ENCODE data around the gene ZNF248.
A peak's percentile ranks its signal among the peaks of the same experiment; 100 is the strongest.
"Not testable (repeated sequence)": the region's sequence is repeated elsewhere in the genome, so short reads cannot be mapped to it uniquely, and the experiment has no call there.

Gene ZNF248

DNA sequence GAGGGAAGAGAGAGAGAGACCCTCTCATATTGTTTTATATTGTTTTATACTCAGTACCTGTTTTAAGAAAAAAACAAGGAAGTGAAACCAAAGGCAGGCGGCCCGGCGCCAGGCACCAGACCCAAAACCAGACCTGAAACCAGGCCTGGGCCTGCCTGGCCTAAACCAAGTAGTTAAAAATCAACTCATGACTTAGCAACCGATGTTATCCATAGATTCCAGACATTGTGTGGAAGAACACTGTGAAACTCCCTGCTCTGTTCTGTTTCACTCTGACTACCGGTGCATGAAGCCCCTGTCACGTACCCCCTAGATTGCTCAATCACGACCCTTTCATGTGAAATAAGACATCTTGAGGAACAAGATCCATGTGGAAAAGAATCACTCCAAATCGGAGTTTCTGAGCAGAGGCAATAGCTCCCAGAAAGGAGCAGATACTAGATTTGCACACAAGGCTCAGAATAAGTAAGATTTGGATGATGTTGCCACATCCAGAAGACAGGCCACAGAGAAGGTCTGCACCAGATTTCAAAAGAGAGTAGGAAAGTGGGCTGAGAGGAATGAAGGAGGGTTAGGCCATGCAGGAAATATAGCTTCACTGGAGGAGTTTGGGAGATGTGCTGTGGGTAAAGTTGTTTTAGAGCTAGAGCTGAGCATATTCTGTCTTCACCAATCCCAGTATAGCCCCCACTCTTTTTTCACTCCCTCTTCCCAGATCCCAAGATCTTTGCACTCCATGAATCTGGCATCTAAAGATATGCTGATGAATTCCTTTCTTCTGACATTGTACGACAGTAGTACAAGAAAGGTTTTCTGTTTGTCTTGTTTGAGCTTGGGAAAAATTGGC is 8.8 kb upstream of the ZNF248 start:
- H3K27ac ChIP-seq (ENCODE audit: low read depth, low read length) = no peak overlapping the region
- no peak overlapping the region for H3K4me3 ChIP-seq (ENCODE audit: low read depth, low read length)
- peaks cover 89% of the 10 kb centered on the region for H3K9me3 ChIP-seq (ENCODE audit: control insufficient read depth, insufficient read depth, low read length)
- H3K4me1 ChIP-seq (ENCODE audit: control insufficient read depth, insufficient read depth, low read length) = no peaks in the 10 kb centered on the region
- no peaks in the 10 kb centered on the region for H3K27me3 ChIP-seq (ENCODE audit: control insufficient read depth, insufficient read depth, low read length)
- H3K36me3 ChIP-seq (ENCODE audit: control insufficient read depth, insufficient read depth, low read length) = no peaks in the 10 kb centered on the region
- H3K9ac ChIP-seq (ENCODE audit: low read depth, low read length) = no peak overlapping the region

DNA sequence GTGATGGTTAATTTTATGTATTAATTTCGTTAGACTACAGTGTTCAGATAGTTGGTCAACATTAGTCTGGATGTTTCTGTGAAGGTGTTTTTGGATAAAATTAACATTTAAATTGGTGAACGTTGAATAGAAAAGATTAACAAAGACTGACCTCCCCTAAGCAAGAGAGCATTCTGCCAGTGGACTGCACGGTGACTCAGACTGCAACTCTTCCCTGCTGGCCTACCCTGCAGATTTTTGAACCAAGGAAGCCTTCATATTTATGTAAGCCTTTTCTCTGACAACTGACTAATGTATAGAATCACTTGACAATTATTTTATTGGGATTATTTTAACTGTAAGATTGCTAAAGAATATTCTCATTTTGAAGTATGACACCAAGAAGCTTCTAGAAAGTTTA is 7.9 kb upstream of the ZNF248 start:
- Histone ChIP-seq H3K4me1 (ENCODE audit: control insufficient read depth, insufficient read depth, low read length) (no peaks in the 10 kb centered on the region), H3K27ac (ENCODE audit: low read depth, low read length) (no peak overlapping the region), H3K9ac (ENCODE audit: low read depth, low read length) (no peak overlapping the region), H3K9me3 (ENCODE audit: control insufficient read depth, insufficient read depth, low read length) (peaks cover 92% of the 10 kb centered on the region), H3K36me3 (ENCODE audit: control insufficient read depth, insufficient read depth, low read length) (no peaks in the 10 kb centered on the region), H3K27me3 (ENCODE audit: control insufficient read depth, insufficient read depth, low read length) (no peaks in the 10 kb centered on the region), H3K4me3 (ENCODE audit: low read depth, low read length) (no peak overlapping the region)

DNA sequence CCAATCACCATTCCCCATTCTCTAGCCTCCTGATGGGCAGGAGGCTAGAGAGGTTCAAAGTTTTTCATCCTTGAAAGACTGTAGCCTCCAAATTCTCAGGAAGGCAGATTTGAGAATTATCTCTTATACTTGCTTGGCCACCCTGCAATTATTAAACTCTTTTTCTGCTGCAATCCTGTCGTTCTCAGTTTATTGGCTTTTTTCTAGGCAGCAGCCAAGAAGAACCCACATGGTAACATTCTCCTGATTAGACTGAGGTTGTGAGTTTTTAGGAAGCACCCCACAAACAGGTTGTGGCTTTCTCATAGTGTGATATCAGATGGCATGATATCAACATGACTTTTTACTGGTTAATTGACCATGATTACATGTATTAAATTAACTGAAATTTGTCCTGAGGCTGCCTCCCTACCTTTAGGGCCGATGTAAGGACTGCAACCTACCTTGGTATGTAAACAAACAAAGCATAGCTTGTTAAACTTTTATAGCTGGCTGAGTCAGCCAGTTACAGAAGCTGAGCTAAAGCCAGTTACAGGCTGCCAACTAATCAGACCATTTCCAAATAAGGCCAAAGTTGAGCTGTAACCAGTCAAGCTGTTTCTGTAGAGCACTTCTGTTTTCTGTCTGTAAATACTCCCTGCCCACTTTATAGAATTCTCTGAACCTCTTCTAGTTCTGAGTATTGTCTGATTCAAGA is 3.2 kb upstream of the ZNF248 start:
- no peak overlapping the region for H3K4me3 ChIP-seq (ENCODE audit: low read depth, low read length)
- H3K9ac ChIP-seq (ENCODE audit: low read depth, low read length) = no peak overlapping the region
- H3K36me3 ChIP-seq (ENCODE audit: control insufficient read depth, insufficient read depth, low read length) = no peaks in the 10 kb centered on the region
- no peaks in the 10 kb centered on the region for H3K27me3 ChIP-seq (ENCODE audit: control insufficient read depth, insufficient read depth, low read length)
- H3K4me1 ChIP-seq (ENCODE audit: control insufficient read depth, insufficient read depth, low read length) = no peaks in the 10 kb centered on the region
- no peak overlapping the region for H3K27ac ChIP-seq (ENCODE audit: low read depth, low read length)
- peaks cover 88% of the 10 kb centered on the region for H3K9me3 ChIP-seq (ENCODE audit: control insufficient read depth, insufficient read depth, low read length)

DNA sequence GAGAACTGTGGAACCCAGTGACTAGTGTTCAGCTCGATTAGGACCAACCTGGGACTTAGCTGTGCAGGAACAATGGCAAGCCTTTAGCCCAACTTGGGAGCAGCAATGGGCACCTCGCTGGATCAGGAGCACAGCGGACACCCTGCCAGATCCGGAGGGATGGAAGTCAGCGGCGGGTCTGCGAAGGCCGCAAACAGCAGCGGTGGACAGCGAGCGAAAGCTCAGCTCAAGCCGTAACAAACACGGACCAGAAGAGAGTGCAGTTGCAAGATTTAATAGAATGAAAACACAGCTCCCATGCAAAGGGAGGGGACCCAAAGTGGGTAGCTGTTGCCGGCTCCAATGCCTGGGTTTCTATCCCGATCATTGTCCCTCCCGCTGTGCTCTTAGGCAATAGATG is 1.9 kb upstream of the ZNF248 start:
- not testable (repeated sequence) for H3K4me3 ChIP-seq (ENCODE audit: low read depth, low read length); H3K36me3 ChIP-seq (ENCODE audit: control insufficient read depth, insufficient read depth, low read length); H3K9ac ChIP-seq (ENCODE audit: low read depth, low read length); H3K27me3 ChIP-seq (ENCODE audit: control insufficient read depth, insufficient read depth, low read length); H3K27ac ChIP-seq (ENCODE audit: low read depth, low read length); H3K4me1 ChIP-seq (ENCODE audit: control insufficient read depth, insufficient read depth, low read length)
- peaks cover 93% of the 10 kb centered on the region for H3K9me3 ChIP-seq (ENCODE audit: control insufficient read depth, insufficient read depth, low read length)

DNA sequence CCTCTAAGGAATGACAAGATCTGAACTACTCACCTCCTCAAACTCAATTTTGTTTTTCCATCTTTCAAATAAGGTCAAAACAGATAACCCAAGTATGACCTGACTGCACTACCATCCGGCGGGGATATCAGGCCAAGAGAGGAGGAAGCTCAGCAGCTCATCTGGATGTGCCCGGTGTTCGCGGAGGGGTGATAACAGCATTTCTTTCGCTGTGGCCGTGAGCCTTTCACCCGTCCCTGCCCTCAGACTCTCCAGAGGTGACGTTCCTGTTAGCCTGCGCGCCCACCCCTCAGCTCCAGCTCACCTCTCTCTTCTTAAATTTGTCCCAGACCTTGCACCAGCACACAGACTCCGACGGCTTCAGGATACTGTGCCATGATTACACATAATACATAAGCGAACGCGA is 526 bp downstream of the ZNF248 start:
- Histone ChIP-seq H3K4me3 (ENCODE audit: low read depth, low read length) (peak overlapping the region; percentile 60), H3K9ac (ENCODE audit: low read depth, low read length) (no peak overlapping the region), H3K27me3 (ENCODE audit: control insufficient read depth, insufficient read depth, low read length) (no peaks in the 10 kb centered on the region), H3K27ac (ENCODE audit: low read depth, low read length) (no peak overlapping the region), H3K36me3 (ENCODE audit: control insufficient read depth, insufficient read depth, low read length) (no peaks in the 10 kb centered on the region), H3K9me3 (ENCODE audit: control insufficient read depth, insufficient read depth, low read length) (peaks cover 87% of the 10 kb centered on the region), H3K4me1 (ENCODE audit: control insufficient read depth, insufficient read depth, low read length) (no peaks in the 10 kb centered on the region)

DNA sequence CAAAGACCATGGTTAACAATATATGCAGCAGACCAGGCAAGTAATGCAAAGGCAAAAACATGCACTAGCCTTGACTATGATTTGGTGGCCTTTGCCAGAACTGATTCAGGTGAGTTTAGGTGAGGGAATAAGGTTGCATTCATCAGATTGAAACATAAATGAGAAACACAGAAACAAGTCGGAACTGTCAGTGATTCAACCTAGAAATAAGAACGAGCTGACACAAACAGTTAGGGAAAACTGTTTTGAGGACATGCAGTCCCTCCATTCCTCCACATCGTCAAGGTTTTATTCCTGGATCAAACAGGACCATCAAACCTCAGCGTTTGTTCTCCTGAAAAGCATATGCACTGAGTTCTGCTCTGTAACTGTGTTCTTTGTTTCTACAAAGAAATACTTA is 1.8 kb downstream of the ZNF248 start:
- no peaks in the 10 kb centered on the region for H3K4me1 ChIP-seq (ENCODE audit: control insufficient read depth, insufficient read depth, low read length)
- H3K27ac ChIP-seq (ENCODE audit: low read depth, low read length) = no peak overlapping the region
- H3K9ac ChIP-seq (ENCODE audit: low read depth, low read length) = no peak overlapping the region
- no peak overlapping the region for H3K4me3 ChIP-seq (ENCODE audit: low read depth, low read length)
- H3K27me3 ChIP-seq (ENCODE audit: control insufficient read depth, insufficient read depth, low read length) = no peaks in the 10 kb centered on the region
- H3K9me3 ChIP-seq (ENCODE audit: control insufficient read depth, insufficient read depth, low read length) = peaks cover 86% of the 10 kb centered on the region
- H3K36me3 ChIP-seq (ENCODE audit: control insufficient read depth, insufficient read depth, low read length) = no peaks in the 10 kb centered on the region

DNA sequence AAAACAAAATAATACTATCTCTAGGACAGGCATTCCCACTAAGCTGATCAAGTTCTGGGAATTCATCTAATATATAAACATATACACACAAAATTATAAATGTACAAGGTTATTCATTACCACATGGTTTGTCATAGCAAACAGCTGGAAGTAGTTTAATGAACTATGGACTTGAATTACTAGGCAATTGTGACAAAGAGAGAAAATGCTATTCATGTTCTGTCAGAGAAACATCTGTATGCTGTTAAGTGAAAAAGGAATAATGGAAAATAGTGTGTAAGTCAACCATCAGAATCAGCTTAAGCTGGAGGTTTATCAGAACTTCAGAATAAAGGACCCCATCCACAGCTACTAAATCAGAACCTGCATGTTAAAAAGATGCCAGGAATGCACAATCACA is 2.8 kb downstream of the ZNF248 start:
- Histone ChIP-seq H3K9ac (ENCODE audit: low read depth, low read length) (no peak overlapping the region), H3K9me3 (ENCODE audit: control insufficient read depth, insufficient read depth, low read length) (peaks cover 85% of the 10 kb centered on the region), H3K27ac (ENCODE audit: low read depth, low read length) (no peak overlapping the region), H3K36me3 (ENCODE audit: control insufficient read depth, insufficient read depth, low read length) (no peaks in the 10 kb centered on the region), H3K27me3 (ENCODE audit: control insufficient read depth, insufficient read depth, low read length) (no peaks in the 10 kb centered on the region), H3K4me1 (ENCODE audit: control insufficient read depth, insufficient read depth, low read length) (no peaks in the 10 kb centered on the region), H3K4me3 (ENCODE audit: low read depth, low read length) (no peak overlapping the region)

DNA sequence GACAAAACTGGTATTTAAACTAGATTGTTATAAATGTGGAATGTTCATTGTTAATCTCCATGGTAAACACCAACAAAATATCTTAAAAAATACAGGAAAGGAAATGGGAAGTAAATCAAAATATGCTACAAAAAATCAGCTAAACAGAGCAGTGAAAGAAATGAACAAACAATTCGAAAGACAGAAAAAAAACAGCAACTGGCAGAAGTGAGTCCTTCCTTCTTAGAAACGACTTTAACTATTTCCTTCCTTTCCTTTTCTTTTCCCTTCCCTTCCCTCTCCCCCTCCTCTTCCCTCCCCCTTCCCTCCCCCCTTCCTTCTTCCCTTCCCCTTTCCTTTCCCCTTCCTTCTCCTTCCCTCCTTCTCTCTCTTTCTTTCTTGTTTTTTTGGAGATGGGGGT is 12.8 kb downstream of the ZNF248 start:
- H3K36me3 ChIP-seq (ENCODE audit: control insufficient read depth, insufficient read depth, low read length) = no peaks in the 10 kb centered on the region
- H3K27ac ChIP-seq (ENCODE audit: low read depth, low read length) = no peak overlapping the region
- H3K4me1 ChIP-seq (ENCODE audit: control insufficient read depth, insufficient read depth, low read length) = no peaks in the 10 kb centered on the region
- H3K27me3 ChIP-seq (ENCODE audit: control insufficient read depth, insufficient read depth, low read length) = no peaks in the 10 kb centered on the region
- H3K9me3 ChIP-seq (ENCODE audit: control insufficient read depth, insufficient read depth, low read length) = peaks cover 89% of the 10 kb centered on the region
- H3K4me3 ChIP-seq (ENCODE audit: low read depth, low read length) = no peak overlapping the region
- H3K9ac ChIP-seq (ENCODE audit: low read depth, low read length) = no peak overlapping the region

DNA sequence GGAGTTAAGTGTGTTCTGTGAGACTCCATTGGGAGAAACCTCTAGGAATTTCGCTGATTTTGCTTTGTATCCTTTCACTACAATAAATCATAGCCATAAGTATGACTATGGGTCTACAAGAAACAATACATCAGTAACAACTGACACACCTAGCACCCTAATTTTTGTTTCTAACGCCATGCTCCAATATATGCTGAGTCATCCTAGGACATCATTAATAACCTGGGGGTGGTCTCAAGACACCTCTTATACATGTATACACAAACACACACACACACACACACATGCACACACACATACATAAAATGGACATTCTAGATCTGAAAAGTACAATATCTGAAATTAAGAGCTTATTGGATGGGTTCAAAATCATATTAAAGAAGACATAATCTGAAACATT is 18.2 kb downstream of the ZNF248 start:
- no peak overlapping the region for H3K4me3 ChIP-seq (ENCODE audit: low read depth, low read length)
- no peaks in the 10 kb centered on the region for H3K36me3 ChIP-seq (ENCODE audit: control insufficient read depth, insufficient read depth, low read length)
- no peaks in the 10 kb centered on the region for H3K4me1 ChIP-seq (ENCODE audit: control insufficient read depth, insufficient read depth, low read length)
- H3K27me3 ChIP-seq (ENCODE audit: control insufficient read depth, insufficient read depth, low read length) = no peaks in the 10 kb centered on the region
- H3K9me3 ChIP-seq (ENCODE audit: control insufficient read depth, insufficient read depth, low read length) = peaks cover 95% of the 10 kb centered on the region
- H3K9ac ChIP-seq (ENCODE audit: low read depth, low read length) = no peak overlapping the region
- H3K27ac ChIP-seq (ENCODE audit: low read depth, low read length) = no peak overlapping the region

DNA sequence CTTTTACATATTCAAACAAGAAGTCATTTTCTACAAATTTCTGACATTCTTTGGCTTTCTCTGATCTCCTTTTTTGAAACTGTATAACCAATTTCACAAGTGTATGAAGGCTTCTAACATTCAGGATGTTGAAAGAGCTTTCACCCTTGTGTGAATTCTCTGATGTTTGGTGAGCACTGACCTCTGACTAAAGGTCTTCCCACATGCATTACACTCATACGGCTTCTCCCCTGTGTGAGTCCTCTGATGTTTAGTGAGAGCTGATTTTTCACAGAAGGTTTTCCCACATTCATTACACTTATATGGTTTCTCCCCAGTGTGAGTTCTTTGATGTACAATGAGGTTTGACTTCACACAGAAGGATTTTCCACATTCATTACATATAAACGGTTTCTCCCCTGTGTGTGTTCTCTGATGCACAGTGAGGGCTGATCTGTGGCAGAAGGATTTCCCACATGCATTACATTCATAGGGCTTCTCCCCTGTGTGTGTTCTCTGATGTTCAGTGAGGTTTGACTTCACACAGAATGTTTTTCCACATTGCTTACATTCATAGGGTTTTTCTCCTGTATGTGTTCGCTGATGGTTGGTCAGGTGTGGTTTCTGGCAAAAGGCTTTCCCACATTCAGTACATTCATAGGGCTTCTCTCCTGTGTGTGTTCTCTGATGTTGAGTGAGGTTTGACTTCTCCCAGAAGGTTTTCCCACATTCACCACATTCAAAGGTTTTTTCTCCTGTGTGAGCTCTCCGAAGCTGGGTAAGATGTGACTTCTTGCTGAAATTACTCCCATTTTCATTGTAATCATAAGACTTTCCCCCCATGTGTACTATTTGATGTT is 25.7 kb downstream of the ZNF248 start:
- Histone ChIP-seq H3K27me3 (ENCODE audit: control insufficient read depth, insufficient read depth, low read length) (no peaks in the 10 kb centered on the region), H3K4me3 (ENCODE audit: low read depth, low read length) (no peak overlapping the region), H3K9ac (ENCODE audit: low read depth, low read length) (no peak overlapping the region), H3K36me3 (ENCODE audit: control insufficient read depth, insufficient read depth, low read length) (0 out of 2 replicates have a peak, but pooled peaks cover 5% of the 10 kb centered on the region), H3K4me1 (ENCODE audit: control insufficient read depth, insufficient read depth, low read length) (no peaks in the 10 kb centered on the region), H3K27ac (ENCODE audit: low read depth, low read length) (no peak overlapping the region), H3K9me3 (ENCODE audit: control insufficient read depth, insufficient read depth, low read length) (peaks cover 99% of the 10 kb centered on the region)

DNA sequence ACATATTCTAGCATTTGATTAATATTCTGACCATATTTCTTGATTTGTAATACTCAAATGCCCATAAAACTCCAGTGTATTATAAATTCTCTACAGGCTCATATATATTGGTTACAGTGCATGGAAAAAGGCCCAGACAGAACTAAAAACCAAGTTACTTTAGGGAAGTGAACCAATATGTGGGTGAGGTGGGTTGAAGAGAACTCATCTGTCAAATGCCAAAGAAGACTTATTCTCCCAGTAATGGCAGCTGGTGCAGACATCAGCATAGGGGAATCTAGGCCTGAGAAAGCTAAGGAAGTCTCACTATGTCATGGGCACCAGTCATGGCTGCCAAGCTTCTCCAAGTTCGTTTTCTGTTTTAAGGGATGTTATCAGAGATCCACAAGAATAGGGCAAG is 30.6 kb downstream of the ZNF248 start:
- Histone ChIP-seq H3K27me3 (ENCODE audit: control insufficient read depth, insufficient read depth, low read length) (no peaks in the 10 kb centered on the region), H3K36me3 (ENCODE audit: control insufficient read depth, insufficient read depth, low read length) (no peaks in the 10 kb centered on the region), H3K9ac (ENCODE audit: low read depth, low read length) (no peak overlapping the region), H3K4me3 (ENCODE audit: low read depth, low read length) (no peak overlapping the region), H3K27ac (ENCODE audit: low read depth, low read length) (no peak overlapping the region), H3K9me3 (ENCODE audit: control insufficient read depth, insufficient read depth, low read length) (peaks cover 92% of the 10 kb centered on the region), H3K4me1 (ENCODE audit: control insufficient read depth, insufficient read depth, low read length) (no peaks in the 10 kb centered on the region)
